HG03565 (cell line): ENCODE measurements around the gene TMEM45A.
"Not testable (repeated sequence)": the region's sequence is repeated elsewhere in the genome, so short reads cannot be mapped to it uniquely, and the experiment has no call there.

Source experiments
- ATAC-seq: cut with Tn5 transposase; IDR thresholded peaks from one replicate; pipeline ENCODE4 v1.9.1; 2021; ENCODE audit warnings: mild to moderate bottlenecking, moderate library complexity; ENCODE audit not compliant: unreplicated experiment

TMEM45A gene

DNA sequence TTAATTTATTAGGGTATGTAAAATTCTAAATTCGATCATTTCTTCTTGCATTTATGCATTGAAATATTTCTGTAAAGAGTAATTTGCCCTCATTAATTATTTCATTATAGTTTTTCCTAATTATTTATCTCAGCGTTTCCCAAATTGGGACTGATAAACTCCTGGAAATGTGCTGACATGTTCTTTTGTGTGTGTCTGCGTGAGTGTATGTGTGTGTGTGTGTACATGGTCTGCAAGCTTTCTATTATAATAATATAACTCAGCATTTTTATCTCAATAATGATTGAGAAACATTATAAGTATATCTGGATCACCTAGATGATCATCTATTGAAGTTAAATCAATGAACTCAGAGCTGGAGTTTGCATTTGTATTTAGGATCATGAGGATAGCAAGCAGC, 38.7 kb downstream of the TMEM45A start:
- ATAC-seq = no peak

DNA sequence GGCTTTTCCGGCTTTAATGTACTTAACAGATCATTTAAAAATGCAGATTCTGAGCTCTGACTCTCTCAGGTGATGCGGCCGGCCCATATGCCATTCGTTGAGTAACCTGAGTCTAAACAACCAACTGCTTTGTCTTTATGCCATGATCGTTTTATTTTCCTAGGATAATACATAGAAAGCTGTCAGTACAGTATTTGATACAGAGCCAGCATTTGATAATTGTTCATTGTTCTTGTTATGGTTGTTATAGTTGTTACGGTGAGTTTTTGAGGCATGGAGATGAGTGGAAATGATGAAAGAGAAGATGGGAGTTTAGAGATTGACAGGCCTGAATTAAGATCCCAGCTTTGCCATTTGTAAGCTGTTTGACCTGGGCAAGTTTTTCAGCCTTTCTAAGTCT, 40.0 kb downstream of the TMEM45A start:
- ATAC-seq = no peak

DNA sequence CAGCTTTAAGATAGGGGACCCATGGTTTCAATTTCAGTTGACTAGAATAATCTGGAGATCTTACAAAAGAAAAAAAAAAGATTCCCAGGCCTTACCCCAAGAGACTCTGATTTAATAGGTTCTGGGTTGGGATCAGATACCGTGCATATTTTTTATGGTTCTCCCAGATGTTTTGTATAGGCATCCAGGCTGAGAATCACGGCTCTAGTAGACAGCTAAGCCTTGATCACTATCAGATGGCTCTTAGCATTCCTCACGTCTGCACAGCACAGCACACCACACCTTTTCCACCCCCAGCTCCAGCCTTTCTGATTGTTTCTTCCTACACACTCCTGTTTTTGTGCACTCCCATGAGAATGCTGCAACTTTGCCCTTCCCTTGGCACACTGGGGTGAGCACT, 40.8 kb downstream of the TMEM45A start:
- no peak for ATAC-seq

DNA sequence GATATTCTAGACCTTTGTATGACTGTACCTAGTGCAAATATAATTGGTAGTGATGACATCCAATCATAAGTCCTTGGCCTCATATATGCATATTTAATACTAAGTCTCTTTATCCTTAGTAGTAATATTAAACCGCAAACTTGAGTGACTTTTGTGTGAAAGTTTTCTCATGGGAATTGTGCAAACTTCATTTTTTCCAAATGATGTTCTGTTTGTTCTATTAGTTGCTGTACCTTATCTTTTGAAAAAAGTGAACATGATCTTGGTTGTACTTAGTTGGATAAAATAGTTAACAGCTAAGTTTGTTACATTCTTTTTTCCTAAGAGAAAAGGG, 43.2 kb downstream of the TMEM45A start:
- no peak for ATAC-seq

DNA sequence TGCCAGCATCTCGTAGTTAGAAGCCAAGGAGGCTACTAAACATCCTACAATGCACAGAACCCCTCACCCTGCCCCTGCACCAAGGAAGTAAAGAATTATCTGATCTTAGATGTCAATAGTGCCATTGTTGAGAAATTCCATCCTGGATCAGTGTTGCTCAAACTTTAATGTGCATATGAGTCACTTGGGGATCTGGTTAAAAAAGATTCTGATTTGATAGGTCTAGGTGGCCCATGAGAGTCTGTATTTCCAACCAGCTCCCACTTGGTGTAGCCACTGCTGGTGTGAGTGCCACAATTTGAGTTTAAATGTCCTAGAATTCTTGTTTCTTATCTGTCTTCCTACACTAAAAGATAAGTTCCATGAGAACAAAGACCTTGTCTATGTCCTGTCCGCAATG, 43.7 kb downstream of the TMEM45A start:
- ATAC-seq = no peak

DNA sequence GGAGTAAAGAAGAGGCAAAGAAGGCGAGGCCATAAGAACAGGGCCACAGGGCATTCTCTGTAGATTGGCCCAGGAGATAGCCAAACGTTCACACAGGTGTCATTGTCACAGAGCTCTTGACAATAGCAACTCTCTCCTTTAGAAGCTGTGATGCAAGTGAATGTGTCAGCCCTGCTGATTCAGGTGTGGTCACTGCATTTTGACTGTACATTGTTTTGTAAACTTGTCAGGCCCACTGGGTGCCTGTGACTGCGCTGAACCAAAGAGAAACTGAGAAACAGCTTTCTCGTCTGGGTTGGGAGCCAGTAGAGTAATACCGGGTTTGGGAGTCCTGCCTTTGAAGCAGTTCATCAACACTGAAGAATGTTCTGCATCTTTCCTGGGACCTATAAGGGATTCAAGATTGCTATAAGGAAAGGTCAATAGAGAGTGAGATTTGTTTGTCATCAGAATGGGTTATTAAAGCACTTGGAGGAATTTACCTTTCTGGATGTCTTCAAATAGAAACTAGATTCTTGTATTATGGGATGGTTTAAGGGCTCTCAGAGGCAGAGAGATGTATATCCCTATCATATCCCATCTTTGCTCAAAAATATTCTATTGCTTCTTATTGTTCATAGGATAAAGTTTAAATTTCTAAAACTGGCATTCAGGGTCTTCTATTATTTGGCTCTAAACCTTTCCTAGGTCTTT, 45.4 kb downstream of the TMEM45A start:
- peak; percentile 67 for ATAC-seq

DNA sequence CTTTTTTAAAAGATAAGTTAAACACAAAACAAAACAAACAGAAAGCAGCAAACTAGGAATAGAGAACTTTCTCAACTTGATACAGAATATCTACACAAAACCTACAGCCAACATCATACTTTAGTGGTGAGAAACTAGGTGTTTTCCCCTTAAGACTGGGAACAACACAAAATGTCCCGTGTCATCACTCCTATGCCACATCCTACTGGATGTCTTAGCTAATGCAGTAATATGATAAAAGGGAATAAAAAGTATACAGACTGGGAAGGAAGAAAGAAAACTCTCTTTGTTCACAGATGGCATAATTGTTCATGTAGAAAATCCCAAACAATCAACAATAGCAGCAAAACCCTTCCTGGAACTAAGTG, 45.9 kb downstream of the TMEM45A start:
- ATAC-seq = no peak

DNA sequence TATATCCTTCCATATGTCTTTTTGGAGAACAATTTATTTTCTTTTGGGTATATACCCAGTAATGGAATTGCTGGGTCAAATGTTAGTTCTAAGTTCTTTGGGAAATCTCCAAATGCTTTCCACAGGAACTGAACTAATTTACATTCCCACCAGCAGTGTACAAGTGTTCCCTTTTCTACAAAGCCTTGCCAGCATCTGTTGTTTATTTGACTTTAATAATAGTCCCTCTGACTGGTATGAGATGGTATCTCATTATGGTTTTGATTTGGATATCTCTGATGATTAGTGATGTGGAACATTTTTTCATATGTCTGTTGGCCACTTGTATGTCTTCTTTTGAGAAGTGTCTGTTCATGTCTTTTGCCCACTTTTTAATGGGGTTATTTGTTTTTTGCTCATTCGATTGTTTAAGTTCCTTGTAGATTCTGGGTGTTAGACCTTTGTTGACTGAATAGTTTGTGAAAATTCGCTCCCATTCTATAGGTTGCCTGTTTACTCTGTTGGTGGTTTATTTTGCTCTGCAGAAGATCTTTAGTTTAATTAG, 48.4 kb downstream of the TMEM45A start:
- ATAC-seq = no peak

DNA sequence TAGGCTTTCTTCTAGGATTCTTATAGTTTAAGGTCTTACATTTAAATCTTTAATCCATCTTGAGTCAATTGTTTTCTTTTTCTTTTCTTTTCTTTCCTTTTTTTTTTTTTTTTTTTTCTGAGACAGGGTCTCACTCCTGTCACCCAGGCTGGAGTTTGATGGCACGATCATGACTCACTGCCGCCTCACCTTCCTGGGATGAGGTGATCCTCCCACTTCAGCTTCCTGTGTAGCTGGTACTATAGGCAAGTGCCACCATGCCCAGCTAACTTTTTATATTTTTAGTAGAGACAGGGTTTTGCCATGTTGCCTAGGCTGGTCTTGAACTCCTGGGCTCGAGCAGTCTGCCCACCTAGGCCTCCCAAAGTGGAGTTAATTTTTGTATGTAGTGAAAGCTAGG, 49.0 kb downstream of the TMEM45A start:
- not testable (repeated sequence) for ATAC-seq

DNA sequence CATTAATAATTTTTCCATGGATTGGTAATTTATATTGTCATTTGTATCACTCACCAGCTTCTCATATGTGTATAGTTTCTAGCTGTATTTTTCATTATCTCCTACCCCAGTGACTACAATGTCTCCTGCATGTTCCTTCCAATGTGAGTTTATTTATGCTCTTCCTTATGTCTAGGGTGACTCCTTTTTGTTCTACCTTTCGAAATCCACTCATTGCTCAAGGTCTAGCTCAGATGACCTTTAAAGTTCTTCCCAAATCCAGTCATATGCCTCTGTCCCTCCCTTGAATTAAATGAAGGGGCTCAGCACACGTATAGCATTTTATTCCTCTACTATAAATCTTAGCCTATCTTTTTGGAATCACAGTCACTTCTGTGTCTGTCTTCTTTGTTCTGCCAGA, 53.0 kb downstream of the TMEM45A start:
- no peak for ATAC-seq

DNA sequence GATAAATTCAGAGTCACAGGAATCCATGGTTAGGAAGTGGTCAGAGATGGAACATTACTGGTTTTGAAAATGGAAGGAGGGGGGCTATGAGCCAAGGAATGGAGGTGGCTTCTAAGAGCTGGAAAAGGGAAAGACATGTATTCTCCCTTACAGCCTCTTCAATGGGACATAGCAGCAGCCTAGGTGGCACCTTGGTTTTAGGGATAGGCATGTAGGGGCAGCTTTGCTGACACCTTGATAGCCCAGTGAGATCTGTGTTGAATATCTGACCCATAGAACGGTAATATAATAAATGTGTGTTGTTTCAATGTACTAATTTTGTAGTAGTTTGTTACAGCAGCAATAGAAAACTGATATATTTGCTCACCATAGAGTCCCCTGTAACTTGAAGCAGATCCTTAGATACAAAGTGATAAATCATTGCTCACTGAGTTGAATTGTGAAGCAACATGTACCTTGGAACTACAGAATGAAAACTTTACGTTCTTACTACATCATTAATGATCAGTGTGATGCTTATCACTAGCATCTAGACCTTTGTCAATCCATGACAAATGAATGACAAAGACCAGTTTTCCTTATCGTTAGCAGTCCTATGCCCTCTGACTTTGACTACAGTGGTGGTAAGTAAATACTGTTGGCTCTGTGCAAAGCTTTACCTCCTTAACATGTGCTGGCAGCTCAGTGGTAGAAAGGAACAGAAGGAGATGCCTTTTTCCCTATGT, 53.8 kb downstream of the TMEM45A start:
- ATAC-seq = no peak

DNA sequence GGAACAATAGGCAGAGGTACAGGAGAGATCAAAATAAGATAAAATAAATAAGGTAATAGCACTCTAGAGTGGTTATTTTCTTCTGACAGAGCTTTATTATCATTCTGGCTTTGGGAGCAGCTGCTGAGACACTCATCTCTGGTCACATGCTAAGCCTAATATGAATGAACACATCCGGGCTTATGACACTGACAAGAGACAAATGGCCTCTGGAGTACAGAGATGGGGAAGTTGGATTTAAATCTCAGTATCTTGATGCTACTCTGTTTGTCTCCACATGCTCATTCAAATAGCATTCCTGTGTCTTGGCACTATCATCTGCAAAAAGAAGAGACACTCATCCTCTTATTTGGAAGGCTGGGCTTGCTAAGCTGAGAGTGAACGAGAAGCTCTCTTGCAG, 55.6 kb downstream of the TMEM45A start:
- ATAC-seq = no peak

DNA sequence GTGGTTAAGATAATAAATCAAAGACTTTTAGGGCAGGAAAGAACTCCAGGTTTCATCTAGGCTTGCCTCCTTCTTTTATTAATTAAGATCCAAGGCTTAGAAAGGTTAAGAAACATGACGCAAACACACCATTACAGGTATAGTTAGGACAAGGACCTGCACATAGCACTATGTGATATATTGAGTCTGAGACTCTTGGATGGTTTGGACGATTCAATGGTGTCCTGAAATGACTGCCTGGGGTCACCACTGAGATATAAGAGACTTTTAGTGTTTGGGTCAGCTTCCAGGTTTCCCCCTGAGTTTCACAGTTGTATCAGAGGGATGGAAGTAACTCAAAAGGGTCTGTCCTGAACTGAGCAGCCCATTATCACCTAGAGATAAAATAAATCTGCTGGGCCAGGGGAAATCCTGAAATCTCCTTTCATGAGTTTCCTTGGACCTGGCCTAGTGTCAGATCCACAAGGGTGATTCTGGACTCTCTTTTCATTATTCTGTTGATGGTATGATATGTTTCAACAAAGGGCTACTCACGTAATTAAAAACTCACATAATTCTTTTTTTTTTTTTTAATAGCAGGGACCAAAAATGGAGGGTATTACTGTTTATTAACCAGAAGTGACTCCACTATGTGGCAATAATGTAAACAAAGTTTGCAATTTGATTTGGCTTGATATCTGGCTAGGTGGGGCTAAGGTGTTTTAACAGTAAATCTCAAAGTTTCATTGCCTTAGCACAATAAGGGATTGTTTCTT, 61.4 kb downstream of the TMEM45A start:
- no peak for ATAC-seq

DNA sequence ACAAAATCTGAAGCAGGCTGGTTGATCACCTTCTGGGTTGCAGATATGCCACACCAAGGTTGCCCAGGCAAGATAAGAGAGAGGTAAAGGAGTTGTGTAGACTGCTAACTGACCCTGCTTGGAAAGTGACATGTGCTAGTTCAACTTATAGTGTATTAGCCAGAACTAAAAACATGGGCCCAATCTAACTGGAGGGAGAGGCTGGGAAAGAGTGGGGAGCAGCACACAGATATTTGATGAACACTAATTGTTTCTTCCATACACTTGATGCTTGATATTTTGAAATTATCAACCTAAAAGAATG, 61.9 kb downstream of the TMEM45A start:
- ATAC-seq = no peak

DNA sequence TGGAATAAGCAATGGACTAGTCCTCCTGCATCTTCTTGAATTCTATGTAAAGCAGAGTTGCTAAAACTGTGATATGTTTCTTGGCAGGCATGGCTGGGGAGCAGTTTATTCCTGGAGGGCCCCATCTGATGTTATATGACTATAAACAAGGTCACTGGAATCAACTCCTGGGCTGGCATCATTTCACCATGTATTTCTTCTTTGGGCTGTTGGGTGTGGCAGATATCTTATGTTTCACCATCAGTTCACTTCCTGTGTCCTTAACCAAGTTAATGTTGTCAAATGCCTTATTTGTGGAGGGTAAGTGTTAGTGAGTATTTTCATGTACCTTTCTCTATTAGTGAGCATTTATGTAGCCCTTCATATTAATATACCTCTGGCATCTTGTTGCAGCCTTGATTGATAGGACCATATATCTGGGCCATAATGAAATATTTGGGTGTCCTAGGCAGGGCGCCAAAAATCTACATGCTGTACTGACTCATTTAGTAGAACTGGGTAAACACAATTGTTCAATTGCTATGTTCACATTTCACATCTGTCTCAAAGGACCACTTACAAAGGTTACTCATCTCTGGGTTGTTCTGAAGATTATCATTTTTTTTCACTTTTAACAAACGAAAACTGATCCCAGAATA, 64.4 kb downstream of the TMEM45A start:
- ATAC-seq = no peak

DNA sequence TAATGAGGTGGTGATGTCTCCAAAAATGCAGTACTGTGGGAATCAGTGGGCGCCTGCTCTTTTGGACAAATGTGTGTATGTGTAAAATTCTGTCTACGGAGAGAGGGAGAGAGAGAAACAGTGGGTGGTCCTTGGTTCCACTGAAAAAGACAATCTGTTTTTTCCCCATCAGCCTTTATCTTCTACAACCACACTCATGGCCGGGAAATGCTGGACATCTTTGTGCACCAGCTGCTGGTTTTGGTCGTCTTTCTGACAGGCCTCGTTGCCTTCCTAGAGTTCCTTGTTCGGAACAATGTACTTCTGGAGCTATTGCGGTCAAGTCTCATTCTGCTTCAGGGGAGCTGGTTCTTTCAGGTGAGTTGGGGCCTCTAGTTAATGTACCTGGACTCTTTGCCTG, 65.8 kb downstream of the TMEM45A start:
- ATAC-seq = no peak

DNA sequence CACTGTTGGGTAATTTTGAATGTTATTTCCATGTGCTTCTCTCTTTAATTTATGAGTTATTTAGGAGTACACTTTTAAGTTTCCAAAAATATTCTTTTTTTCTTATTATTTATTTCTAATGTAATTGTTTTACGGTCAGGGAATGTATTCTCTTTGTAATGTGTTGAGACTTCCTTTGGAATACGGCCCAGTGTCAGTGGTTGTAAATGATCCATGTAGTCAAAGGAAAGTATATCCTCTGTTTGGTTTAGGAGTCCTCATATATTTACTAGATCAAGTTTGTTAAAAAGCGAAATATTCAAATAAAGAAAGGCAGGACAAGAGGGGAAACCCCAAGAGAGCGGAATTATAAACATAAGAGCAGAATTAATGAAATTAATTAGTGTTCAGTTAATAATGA, 68.0 kb downstream of the TMEM45A start:
- no peak for ATAC-seq

DNA sequence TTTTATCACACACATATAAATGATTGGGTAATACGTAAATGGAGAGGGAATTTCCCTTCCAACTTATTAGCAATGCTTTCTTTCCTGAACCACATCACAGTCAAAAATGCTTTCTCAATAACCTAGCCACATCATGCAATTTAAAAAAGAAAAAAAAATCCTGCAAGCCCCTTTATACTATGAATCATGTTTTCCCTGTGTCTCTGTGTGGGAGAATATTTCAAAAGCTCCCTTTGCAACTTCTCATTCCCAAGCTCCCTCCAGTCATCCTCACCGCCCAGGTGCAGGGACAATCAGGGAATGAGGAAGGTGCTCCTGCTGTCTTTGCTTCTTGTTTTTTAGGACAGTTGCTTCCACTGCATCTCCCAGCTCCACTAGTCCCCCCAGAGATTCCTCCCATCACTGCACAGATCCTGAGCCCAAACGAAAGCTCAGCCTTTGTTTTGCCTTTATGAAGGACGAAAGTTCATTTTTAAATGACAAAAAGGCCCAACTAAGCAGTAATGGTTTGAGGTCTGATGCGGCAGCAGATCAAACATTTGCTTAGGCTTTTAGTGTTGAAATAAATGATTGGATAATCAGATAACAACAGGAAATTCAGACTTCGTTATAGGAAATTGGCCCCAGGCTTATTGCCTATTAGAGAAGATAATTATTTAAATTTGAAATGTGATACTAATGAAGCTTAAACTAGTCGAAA, 69.2 kb downstream of the TMEM45A start:
- ATAC-seq = no peak

DNA sequence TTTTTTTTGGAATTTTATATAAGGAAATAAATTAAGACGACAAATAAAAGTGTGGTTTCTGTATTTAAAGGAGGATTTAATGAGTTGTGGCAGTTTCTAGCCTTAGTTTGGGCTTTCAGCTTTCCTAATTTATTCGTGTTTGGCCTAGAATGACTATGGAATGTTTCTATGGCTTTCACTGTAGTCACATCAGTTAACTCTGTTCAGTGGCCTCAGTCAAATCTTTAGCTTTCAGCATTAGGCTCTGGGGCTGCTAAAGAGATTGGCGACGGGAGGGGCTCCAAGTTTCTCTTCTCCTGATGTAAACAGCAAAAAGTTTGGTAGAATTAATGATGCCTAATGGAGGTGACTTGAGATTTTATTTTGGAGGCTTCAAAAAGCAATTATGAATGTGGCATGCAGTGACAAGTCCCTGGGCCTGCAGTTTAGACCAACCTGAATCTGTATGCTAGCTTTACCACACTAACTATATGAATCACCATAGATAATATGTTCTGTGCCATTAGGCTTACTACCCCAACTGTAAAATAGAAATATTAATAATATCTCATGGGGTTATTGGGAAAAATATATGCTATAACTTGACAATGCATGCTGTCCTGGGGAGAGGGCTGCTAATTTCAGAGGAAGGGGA, 69.9 kb downstream of the TMEM45A start:
- ATAC-seq = no peak

DNA sequence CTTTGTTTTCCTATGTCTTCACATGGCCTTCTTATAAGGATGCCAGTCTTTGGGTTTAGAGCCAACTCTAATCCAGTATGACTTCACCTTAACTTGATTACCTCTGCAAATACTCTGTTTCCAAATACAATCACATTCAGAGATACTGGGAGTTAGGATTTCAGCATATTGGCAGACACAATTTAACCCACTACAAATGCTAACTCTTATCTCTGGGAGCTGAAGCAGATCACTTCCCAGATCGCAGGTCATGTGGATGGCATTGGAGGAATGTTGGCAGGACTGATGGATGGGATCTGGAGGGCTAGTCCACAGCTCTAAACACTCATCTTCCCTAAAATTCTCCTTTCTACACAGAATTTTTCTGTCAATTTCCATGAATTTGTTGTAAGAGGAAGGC, 70.8 kb downstream of the TMEM45A start:
- ATAC-seq = no peak
